AG09319 (cell line): ENCODE data around the gene MAPK1.
"Not testable (repeated sequence)": the region's sequence is repeated elsewhere in the genome, so short reads cannot be mapped to it uniquely, and the experiment has no call there.

Experiments
- DNase-seq: peaks from one replicate; pipeline ENCODE4 v3.0.0-alpha.2; 2010; ENCODE audit warnings: low read depth; ENCODE audit errors: extremely low read depth
- TF ChIP-seq, protein P1 (sequence below): IDR thresholded peaks from 2 replicates; pipeline ENCODE4 v1.5.1; 2011; ENCODE audit warnings: low read depth, mild to moderate bottlenecking, inconsistent platforms, low read length, moderate library complexity

MAPK1 gene

DNA sequence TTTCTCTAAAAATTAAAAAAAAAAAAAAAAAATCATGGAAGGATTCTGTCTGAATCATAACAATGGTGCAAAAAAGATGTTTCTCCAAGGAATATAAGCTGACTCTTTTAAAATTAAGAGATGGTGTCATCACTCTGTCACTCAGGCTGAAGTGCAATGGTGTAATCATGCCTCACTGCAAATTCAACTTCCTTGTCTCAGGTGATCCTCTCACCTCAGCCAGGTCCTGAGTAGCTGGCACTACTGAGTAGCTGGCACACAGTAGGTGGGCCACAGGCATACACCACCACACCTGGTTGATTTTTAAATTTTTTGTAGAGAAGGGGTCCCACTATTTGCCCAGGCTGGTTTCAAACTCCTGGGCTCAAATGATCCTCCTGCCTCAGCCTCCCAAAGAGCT lies 77.1 kb downstream of the MAPK1 start:
- no peak for DNase-seq
- TF ChIP-seq, protein P1, sequence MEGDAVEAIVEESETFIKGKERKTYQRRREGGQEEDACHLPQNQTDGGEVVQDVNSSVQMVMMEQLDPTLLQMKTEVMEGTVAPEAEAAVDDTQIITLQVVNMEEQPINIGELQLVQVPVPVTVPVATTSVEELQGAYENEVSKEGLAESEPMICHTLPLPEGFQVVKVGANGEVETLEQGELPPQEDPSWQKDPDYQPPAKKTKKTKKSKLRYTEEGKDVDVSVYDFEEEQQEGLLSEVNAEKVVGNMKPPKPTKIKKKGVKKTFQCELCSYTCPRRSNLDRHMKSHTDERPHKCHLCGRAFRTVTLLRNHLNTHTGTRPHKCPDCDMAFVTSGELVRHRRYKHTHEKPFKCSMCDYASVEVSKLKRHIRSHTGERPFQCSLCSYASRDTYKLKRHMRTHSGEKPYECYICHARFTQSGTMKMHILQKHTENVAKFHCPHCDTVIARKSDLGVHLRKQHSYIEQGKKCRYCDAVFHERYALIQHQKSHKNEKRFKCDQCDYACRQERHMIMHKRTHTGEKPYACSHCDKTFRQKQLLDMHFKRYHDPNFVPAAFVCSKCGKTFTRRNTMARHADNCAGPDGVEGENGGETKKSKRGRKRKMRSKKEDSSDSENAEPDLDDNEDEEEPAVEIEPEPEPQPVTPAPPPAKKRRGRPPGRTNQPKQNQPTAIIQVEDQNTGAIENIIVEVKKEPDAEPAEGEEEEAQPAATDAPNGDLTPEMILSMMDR: no peak

DNA sequence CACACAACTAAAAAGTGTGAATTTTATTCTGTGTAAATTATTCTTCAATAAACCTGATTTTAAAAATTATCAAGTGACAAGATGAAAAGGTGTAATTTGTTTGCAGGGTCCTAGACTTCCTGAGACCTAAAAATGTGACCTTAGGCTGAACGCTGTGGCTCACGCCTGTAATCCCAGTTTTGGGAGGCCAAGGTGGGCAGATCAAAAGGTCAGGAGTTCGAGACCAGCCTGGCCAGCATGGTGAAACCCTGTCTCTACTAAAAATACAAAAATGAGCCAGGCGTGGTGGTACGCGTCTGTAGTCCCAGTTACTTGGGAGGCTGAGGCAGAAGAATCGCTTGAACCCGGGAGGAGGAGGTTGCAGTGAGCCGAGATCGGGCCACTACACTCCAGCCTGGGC lies 79.9 kb downstream of the MAPK1 start:
- DNase-seq: not testable (repeated sequence)

DNA sequence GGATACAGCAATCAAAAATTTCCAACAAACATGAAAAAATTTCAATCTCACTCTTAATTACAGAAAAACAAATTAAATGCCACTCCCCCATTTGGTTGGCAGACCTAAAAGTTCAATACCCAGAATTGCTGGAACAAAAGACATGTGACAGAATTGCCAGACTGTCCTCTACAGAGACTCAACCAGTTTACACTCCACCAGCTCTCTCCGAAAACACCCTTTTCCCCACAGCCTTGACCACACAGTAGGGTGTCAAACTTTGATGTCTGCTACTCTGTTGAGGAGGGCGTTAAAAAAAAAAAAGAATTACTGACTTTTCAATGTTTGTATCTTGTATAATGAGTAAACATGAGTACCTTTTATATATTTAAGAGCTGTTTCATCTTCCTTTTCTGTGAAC lies 87.2 kb downstream of the MAPK1 start:
- DNase-seq: no peak
- TF ChIP-seq, protein P1: no peak

DNA sequence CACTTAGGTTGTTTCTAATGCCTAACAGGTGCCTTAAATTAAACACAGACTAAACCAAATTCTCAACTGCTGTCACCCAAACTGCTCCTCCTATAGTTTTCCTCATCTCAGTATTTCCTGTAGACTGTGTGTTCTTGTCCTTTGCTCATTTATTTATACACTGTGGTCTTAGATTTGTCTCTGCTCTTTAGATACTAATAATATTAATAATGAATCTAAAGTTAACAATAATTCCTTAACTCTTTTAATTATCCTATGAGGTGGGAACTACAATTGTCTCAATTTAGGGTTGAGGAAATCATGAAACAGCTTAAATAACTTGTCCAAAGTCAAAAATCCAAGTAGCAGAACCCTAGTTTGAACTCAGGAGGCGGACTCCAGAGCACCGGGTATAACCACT lies 88.0 kb downstream of the MAPK1 start:
- TF ChIP-seq, protein P1: no peak

DNA sequence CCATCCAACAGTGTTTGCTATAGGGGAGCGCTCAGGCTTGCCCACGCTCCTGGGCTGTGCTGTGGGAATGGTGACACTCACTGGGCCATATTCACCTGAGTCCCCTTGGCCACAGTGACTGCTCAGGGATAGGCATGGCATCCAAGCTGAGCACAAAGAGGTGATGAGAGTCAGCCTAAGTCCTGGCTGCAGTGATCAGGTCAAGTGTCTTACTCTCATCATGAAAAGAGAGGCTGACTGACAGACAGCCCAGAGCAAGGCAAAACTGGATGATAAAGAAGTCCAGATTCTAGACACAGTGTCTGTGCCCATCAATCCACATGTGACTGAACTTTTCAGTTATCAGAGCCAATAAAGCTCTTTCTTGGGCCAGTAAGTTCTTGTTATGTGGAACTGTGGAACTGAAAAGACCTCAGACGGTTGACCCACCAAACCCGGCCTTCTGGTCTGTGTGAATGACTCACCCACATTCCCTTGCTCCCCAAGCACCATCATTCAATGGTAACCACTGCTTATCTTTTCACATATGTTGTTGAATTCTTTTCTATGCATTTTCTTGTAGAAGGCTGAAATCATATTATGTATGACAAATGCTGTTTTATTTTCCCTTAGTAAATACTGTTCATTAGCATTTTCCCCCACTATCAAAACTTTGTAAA lies 88.6 kb downstream of the MAPK1 start:
- peak; percentile 22 for DNase-seq
- TF ChIP-seq, protein P1: no peak

More for the DNA sequence above, 88.0 kb downstream of the MAPK1 start:
- DNase-seq: no peak

DNA sequence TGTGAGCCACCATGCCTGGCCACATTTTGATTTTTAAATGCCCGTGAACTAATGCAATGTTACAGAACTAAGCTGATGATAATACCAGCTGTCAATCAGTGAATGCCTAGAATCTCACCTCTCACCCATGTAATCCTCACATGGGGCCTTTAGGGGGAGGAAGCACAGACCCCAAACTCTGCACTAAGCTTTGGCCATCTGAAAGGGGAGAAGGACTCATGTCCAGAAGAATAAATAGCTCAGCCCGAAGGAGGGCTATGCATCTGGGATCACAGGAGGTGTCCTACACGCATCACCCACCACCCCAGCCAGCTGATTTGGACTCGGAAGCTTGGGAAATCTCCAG lies 95.8 kb downstream of the MAPK1 start:
- TF ChIP-seq, protein P1: no peak
- no peak for DNase-seq

DNA sequence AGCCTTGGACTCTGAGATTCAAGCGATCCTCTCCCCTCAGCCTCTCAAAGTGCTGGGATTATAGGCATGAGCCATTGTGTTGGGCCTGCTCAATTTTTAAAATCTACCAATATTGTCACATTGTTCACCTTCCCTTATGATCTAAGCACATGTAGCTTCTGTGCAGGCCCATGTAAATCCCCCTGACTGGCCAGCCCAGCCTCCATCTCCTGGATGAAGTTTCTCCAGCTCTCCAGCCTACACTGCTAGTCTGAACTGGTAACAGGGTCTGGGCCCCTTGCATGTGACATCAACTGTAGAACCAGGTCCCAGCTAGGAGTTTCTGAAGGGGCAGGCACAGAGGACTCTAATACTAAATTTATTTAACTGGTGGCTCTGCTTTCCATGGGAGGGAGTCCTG lies 99.0 kb downstream of the MAPK1 start:
- DNase-seq: no peak
- TF ChIP-seq, protein P1: no peak

DNA sequence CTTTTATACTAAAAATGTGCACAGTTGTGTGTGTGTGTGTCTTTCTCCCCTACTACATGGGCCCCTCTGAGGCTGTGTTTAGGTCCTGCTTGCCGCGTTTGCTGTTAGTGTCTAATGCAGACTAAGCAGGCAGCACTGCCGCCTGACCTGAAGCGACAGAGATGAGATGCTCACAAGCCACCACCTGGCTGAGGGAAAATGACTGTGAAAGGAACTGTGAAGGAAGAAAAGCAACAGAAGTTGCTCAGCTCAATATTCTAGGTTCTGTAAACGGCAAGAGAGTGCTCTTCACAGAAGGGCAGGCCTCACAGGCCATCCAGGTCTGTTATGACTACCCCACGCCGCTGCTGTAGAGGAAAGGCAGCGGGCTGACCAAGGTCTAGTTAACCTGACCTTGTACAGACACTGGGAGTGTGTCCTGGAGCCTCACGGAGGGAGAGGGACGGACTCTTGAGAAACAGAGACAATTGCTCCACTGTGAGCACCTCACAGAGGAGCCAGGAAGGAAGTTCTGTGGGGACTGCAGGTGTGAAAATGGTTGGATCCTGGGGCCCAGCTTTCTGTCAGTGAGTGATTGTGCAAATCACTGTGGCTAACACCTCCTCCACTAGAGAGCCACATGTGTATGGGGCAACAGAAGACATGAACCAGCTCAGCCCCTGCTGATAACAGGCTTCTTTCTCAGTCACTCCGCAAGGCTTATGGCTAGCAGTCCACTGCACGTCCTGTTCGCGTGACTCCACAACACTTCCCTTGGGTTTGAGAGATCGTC lies 100.6 kb downstream of the MAPK1 start:
- DNase-seq: no peak
- TF ChIP-seq, protein P1: no peak
